Kidney capillary endothelial cell (primary cell): ENCODE measurements around the gene CASTOR1.

Source experiments
- DNase-seq: peaks from one replicate; pipeline ENCODE4 v3.0.0-alpha.2; 2018; ENCODE audit warnings: low spot score

Gene CASTOR1

DNA sequence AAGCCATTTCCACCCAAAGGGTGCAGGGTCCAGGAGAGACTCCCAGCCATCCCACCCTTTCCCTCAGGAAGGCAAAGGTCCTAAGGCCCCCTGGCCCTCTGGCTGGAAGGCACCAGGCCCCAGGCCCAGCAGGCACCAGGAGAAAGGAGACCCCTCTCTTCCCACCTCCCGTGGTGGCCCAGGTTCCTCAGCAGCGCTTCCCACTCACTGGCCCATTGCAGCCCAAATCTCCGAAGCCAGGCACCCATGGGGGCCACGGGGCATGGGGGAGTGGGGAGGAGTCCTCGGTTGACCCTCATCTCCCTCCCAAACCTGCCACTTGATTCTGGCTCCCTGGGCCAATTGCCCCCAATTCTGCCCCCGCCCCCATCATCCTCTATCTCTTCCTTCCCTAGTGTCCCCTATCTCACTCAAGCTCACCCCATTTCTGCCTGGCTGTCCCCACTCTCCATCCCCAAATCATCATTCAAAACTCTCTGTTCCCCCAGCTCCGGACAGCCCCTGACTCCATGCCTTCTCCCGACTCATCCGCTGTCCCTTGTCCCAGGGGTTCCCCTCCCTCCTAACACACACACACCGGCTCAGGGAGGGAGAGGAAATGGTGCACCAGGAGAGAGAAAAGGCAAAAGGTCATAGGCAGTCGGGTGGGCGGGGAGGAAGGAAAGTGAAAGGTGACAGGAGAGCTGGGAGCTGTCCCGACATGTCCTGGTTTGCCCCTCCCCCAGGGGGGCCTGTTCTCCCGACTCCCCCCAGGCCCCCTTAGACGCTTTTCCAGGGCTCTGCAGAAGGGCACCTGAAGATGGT, 43.9 kb downstream of the CASTOR1 start:
- DNase-seq = no peak

- no peak for DNase-seq
Observed at GRCh38 chr22:30244641-30245040, 44.7 kb downstream of the CASTOR1 start.

- no peak for DNase-seq
Observed at GRCh38 chr22:30244066-30244465, 45.2 kb downstream of the CASTOR1 start.

DNA sequence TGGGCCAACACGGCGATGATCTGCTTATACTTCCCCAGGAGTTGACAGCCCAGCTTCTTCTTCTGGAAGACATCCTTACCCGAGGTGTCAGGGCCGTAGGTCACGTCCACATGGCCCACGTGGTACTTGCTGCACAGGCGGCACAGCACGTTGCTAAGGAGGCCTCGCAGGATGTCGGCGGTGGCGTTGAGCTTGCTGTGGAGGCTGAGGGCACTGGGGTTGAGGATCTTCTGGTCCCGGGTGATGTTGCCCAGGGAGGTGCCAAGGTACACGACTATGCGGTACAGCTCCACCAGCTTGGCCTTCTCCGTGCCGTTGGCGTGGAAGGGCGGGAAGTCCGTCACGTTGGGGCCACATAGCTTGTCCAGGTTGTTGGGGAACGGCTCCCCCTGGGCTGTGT, 45.6 kb downstream of the CASTOR1 start:
- no peak for DNase-seq

DNA sequence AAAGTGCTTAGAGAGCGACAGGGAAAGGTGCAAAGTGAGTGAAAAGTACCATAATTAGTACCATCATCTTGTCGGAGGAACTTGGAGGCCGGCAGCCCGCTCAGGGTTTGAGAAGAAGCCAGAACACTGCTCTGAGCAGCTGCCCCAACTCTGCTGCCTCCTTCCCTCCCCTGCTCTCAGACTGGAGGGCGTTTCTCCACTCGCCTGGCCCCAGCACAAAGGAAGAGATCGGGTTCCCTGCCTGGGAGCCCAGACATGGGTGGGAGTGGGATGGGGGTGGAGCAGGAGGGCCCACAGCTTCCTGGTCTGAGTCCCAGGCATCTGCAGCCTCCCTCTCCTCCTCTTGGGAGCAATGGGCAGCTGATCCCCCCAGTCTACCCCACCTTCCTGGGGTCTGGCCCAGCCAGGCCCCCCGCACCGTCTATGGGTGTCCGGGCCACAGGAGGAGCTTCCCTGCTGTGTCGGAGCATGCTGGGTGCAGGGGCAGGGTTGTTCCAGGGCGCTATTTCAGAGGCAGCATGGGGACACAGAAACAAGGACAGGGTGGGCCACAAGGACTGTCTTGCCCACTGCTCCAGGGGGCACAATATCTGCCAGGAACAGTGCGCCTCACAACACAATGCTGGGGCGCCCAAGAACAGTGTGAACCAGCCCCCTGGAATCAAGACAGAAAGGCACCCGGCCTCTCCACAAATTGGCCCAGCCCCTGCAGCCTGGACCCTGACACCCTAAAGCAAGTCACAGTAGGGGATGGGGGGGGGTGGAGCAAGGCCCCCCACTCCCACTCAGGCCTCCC, 47.5 kb downstream of the CASTOR1 start:
- no peak for DNase-seq

GRCh38 chr22:30240541-30241417, 48.5 kb downstream of the CASTOR1 start:
- DNase-seq = no peak

DNA sequence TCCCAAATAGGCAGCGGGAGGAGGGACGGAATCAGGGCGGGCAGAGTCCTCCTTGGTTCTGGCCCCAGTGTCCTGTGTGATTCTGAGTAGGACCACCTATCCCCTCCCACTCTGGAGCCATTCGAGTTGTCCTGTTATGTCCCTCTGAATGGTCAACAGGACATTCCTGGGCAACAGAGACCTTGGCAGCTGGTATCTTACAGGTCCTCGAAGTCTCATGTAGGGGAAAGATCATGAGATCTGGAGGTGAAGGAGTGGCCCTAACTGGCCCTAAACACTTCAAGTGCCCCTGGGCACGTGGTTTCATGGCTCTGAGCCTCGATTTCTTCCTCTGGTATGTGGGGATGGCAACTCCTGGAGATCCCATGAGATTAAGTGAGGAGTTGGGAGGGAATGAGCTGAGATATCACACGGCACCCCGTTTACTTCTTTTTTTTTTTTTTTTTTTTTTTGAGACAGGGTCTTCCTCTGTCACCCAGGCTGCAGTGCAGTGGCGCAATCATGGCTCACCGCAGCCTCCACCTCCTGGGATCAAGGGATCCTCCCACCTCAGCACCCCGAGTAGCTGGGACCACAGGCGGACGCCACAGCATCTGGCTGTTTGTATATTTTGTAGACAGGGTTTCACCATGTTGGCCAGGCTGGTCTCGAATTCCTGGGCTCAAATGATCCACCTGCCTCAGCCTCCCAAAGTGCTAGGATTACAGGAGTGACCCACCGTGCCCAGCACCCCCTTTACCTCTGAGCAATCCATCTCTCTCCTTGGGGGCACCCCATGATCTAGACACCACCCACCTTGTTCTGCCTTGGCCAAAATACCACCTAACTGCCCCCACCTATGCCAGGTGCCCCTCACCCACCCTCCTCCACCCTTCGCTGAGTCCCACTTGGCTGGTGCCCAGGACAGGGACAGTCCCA, 49.6 kb downstream of the CASTOR1 start:
- DNase-seq = no peak

DNA sequence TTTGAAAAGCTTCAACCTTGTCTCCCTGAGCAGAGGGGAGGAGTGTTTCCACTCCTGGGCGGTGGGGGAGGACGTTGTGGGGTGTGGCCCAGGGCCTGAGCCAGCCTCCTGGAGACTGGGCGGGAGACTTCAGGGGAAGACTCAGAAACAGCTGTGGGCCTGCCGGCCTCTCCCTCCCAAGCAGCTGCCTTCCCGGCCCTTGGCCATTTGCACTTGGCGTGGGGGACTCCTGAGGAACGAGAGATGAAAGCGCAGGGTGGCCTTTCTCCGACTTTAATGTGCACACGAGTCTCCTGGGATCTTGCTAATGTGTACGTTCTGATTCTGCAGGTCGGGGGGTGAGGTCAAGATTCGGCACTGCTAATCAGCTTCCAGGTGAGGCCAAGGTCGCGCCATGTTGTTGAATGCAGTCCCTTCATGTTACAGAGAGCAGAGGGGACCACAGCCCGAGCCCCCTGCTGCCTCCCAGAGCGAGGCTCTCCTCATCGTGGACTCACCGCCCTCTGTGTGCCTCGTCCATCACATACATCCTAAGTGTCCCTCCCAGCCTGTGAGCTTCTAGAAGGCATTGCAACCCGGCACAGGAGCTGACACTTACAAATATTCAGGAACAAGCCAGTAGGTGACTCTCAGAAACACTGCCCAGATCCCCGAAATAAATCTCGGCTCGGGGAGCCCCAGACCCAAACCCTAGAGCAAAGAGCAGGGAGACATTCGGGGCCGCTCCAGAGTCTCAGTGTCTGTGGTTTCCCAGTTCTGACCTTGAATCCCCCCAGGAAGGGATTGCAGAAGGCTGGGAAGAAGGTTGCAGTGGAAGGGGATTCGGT, 50.4 kb downstream of the CASTOR1 start:
- DNase-seq = no peak

DNA sequence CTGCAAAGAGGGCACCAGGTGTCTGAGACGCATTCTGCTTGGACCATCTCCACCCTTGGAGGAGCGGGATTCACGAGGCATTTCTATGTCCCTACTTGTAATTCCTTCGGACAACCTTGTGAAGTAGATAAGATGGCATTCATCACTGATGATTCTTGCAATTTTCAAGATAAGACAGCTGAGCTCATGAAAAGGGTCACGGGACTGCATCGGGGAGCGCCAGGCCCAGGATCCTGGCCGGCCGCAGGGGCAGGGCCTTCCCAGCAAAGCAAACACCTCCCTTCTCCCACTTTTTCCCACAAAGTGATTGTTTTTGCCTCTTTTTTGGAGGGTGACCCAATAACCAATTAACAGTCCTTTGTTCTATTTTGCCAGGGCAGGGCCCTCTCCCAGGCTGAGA, 51.2 kb downstream of the CASTOR1 start:
- no peak for DNase-seq

- no peak for DNase-seq
Observed at GRCh38 chr22:30236875-30237274, 52.4 kb downstream of the CASTOR1 start.

DNA sequence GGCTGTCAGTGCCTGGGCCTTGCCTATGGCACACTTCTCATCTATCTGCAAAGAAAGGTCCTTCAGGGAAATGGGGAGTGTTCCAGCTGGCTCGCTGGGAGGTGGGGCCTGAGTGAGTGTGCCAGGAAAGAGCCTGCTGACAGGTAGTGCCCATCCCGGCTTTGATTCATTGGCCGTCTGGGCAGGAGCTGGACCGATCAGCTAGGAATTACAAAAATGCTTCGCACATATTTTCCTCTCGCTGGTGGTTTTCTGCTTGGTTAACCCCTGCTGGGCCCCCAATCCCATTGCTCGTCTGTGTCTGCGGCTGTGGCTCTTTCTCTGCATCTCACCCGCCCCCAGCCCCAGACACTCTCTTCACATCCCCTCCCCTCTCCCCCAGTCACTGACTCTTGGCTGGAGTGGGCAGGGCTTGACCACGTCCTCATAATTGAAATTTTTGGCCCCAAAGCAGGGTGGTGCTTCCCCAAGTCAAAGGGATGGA, 53.6 kb downstream of the CASTOR1 start:
- DNase-seq = no peak
